ENCODE measurements around the gene ARHGEF28.

The ARHGEF28 gene

DNA sequence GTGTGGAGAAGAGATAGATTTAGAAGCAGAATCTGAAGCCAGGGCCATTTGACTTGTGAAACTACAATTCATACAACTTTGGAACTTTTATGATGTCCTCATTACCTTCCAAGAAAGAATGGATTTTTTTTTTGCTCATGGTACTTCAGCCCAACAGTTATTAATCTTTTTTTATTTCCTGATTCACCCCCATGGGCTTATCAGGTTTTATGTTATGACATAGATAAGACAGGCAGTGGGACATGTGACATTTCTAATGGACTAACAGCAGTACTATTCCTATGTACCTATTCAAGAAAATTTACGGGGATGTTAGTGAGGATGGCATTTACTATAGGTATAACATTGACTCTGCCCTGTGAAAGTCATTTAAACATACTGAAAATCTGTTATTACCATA is 204.7 kb downstream of the ARHGEF28 start:
- TF ChIP-seq, protein P1, sequence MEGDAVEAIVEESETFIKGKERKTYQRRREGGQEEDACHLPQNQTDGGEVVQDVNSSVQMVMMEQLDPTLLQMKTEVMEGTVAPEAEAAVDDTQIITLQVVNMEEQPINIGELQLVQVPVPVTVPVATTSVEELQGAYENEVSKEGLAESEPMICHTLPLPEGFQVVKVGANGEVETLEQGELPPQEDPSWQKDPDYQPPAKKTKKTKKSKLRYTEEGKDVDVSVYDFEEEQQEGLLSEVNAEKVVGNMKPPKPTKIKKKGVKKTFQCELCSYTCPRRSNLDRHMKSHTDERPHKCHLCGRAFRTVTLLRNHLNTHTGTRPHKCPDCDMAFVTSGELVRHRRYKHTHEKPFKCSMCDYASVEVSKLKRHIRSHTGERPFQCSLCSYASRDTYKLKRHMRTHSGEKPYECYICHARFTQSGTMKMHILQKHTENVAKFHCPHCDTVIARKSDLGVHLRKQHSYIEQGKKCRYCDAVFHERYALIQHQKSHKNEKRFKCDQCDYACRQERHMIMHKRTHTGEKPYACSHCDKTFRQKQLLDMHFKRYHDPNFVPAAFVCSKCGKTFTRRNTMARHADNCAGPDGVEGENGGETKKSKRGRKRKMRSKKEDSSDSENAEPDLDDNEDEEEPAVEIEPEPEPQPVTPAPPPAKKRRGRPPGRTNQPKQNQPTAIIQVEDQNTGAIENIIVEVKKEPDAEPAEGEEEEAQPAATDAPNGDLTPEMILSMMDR (IDR thresholded peaks at IDR 0.05; ENCODE audit: insufficient read depth, low read length, missing control alignments), result no peak
- POLR2A ChIA-PET, result no interaction called here
- H3K4me3 ChIP-seq (ENCODE audit: low read depth, low read length), result no peak overlapping the region
- no peak for DNase-seq (ENCODE audit: low read depth, low spot score)
- CTCF ChIA-PET, result interaction anchor here (1.6 kb wide), 1 partner anchor 239 kb away, joined by 4 read pairs; no protein-coding TSS in a partner anchor

DNA sequence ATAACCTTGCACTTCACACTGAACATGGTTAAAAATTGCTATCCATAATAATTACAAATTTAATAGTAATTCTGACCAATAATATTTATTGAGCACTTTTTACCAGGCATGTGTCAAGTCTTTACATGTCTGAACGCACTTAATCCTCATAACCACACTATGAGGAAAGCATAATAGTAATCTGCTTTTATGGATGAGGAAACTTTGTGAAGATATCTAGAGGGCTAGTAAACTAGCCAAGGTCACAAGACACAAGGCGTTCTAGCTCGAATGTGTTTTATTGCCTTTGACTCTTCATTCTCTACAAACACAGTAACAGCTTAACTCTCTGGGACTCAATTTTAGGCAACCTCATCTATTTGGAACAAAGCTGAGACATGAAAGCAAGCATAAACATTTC is 205.1 kb downstream of the ARHGEF28 start:
- ChIA-PET POLR2A (no interaction called here), CTCF (no interaction called here)
- TF ChIP-seq, protein P1 (IDR thresholded peaks at IDR 0.05; ENCODE audit: insufficient read depth, low read length, missing control alignments), result no peak
- H3K4me3 ChIP-seq (ENCODE audit: low read depth, low read length), result no peak overlapping the region
- DNase-seq (ENCODE audit: low read depth, low spot score), result no peak

DNA sequence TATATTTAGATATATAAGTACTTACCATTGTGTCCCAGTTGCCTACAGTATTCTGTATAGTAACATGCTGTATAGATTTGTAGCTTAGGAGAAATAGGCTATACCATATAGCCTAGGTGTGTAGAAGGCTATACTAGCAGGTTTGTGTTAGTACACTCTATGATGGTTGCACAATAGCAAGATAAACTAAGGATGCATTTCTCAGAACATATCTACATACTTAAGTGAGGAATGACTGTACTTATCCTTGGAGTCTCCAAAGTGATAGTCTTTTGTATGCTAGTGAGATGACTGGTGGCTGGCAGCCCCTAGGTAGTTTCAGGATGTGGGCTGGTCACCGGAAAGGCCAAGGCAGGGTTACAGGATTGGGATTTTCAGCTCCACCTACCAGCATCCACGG is 208.7 kb downstream of the ARHGEF28 start:
- no peak overlapping the region for H3K4me3 ChIP-seq (ENCODE audit: low read depth, low read length)
- TF ChIP-seq, protein P1 (IDR thresholded peaks at IDR 0.05; ENCODE audit: insufficient read depth, low read length, missing control alignments), result no peak
- no peak for DNase-seq (ENCODE audit: low read depth, low spot score)
- ChIA-PET POLR2A (no interaction called here), CTCF (no interaction called here)

DNA sequence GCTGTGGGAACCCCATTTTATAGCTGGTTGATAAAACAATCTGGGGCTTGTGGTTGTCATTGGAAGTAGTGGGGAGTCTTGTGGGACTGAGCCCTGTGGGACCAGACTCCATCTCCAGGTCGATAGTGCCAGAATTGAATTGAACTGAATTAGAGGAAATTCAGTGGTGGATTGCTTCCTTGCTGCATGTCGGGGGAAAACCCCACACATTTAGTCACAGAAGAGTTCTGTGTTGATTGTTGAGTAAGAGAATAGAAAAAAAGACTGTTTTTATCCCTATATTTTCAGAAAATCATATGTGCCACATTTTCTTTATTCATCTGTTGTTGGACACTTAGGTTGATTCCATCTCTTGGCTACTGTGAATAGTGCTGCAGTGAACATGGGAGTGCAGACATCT is 209.7 kb downstream of the ARHGEF28 start:
- DNase-seq (ENCODE audit: low read depth, low spot score), result no peak
- CTCF ChIA-PET, result no interaction called here
- TF ChIP-seq, protein P1 (IDR thresholded peaks at IDR 0.05; ENCODE audit: insufficient read depth, low read length, missing control alignments), result no peak

DNA sequence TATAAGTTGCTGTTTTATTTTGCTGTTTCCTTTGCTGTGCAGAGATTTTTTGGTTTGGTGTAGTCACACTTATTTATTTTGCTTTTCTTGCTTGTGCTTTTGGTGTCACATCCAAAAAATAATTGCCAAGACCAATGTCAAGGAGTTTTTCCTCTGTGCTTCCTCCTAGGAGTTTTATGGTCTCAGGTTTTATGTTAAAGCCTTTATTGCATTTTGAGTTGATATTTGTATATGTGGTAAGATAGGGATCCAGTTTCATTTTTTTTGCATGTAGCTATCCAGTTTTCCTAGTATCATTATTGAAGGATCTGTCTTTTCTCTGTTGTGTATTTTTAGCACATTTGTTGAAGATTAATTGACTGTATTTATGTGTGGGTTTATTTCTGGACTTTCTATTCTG is 210.6 kb downstream of the ARHGEF28 start:
- ChIA-PET CTCF (no interaction called here), POLR2A (no interaction called here)
- TF ChIP-seq, protein P1 (IDR thresholded peaks at IDR 0.05; ENCODE audit: insufficient read depth, low read length, missing control alignments), result no peak
- no peak overlapping the region for H3K4me3 ChIP-seq (ENCODE audit: low read depth, low read length)
- DNase-seq (ENCODE audit: low read depth, low spot score), result no peak

More for the DNA sequence above, 209.7 kb downstream of the ARHGEF28 start:
- H3K4me3 ChIP-seq (ENCODE audit: low read depth, low read length), result no peak overlapping the region
- POLR2A ChIA-PET, result no interaction called here

DNA sequence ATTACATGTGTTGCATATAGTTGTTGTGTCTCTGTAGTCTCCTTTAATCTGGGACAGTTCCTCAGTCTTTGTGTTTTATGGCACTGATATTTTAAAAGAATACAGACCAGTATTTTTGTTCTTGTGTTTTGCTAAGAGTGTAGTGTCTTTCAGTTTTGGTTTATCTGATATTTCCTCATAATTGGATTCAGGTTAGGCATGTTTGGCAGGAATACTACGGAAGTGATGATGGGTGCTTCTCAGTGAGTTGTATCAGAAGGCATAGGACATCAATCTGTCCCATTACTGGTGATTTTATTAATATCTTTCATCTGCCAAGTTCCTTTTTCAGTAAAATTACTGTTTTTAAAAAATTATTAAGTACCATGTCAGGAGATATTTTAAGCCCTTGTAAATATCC is 212.9 kb downstream of the ARHGEF28 start:
- ChIA-PET POLR2A (no interaction called here), CTCF (no interaction called here)
- no peak overlapping the region for H3K4me3 ChIP-seq (ENCODE audit: low read depth, low read length)
- DNase-seq (ENCODE audit: low read depth, low spot score), result no peak
- TF ChIP-seq, protein P1 (IDR thresholded peaks at IDR 0.05; ENCODE audit: insufficient read depth, low read length, missing control alignments), result no peak

Data from AG04449 (cell line).